GM23248 (cell line): Measurements from ENCODE around the gene CPNE4.

Experiments
- EZH2 ChIP-seq: fragments of 200-600 bp; sonication (generic); IDR thresholded peaks from 2 replicates; pipeline ENCODE4 v1.6.1; 2018; ENCODE audit warnings: antibody characterized with exemption, mild to moderate bottlenecking; ENCODE audit not compliant: insufficient read depth, poor library complexity, severe bottlenecking
- EZH2phosphoT487 ChIP-seq: fragments of 200-600 bp; sonication (generic); IDR thresholded peaks from 2 replicates; pipeline ENCODE4 v1.6.1; 2018; ENCODE audit warnings: antibody characterized with exemption, moderate library complexity, mild to moderate bottlenecking, low read depth; ENCODE audit not compliant: insufficient read depth

- TF ChIP-seq EZH2phosphoT487 (no peak), EZH2 (no peak)
These were observed 279.4 kb downstream of the CPNE4 start for GRCh38 chr3:131755380-131755779.
